HEK293 (cell line): ENCODE data around the gene SIGLEC1.

Experiments used
- CTCF ChIA-PET: fragments of 350-600 bp; formaldehyde crosslinking; extraction: SDS; loops from one replicate; lab custom pipeline; 2021; ENCODE audit warnings: antibody characterized with exemption; lab: Yijun Ruan, JAX
- POLR2A ChIA-PET: fragments of 300-600 bp; formaldehyde crosslinking; extraction: SDS; loops from one replicate; lab custom pipeline; 2020; ENCODE audit warnings: antibody characterized with exemption, inconsistent platforms; lab: Yijun Ruan, JAX
- H3K27ac ChIP-seq: fragments of 200-500 bp; sonication (Bioruptor generic); 2 replicates; pipeline ENCODE4 v1.5.1; 2014; ENCODE audit warnings: low read depth, low read length, control low read depth, inconsistent platforms; ENCODE audit errors: extremely low read depth
- H3K36me3 ChIP-seq, 2 experiments: fragments of 200-500 bp in 1 of 2; sonication (Bioruptor generic) in 1 of 2; 1 replicate in 1 of 2; 2 replicates in 1 of 2; pipeline ENCODE4 v1.5.1; 2014 to 2017; ENCODE audit warnings: inconsistent platforms in 2 of 2, low read length in 2 of 2; ENCODE audit not compliant: control insufficient read depth in 2 of 2, insufficient read depth in 1 of 2
- H3K4me1 ChIP-seq: fragments of 200-500 bp; sonication (Bioruptor generic); 2 replicates; pipeline ENCODE4 v1.5.1; 2014; ENCODE audit warnings: mild to moderate bottlenecking, low read length, inconsistent platforms; ENCODE audit not compliant: control insufficient read depth, insufficient read depth
- H3K4me3 ChIP-seq: 2 replicates; pipeline ENCODE4 v1.5.1; 2011; ENCODE audit warnings: low read depth, mild to moderate bottlenecking, control low read depth, low read length, moderate library complexity
- H3K9me3 ChIP-seq: fragments of 200-500 bp; sonication (Bioruptor generic); 2 replicates; pipeline ENCODE4 v1.5.1; 2014; ENCODE audit warnings: low read depth, low read length, inconsistent platforms; ENCODE audit not compliant: control insufficient read depth, insufficient read depth
- BCL11B ChIP-seq: fragments of 450-650 bp; formaldehyde crosslinking; IDR thresholded peaks from 2 replicates; pipeline ENCODE4 v1.5.1; 2016; ENCODE audit warnings: low read depth, missing biosample characterization, missing genetic modification characterization
- FEZF1 ChIP-seq: fragments of 450-650 bp; formaldehyde crosslinking; IDR thresholded peaks from 2 replicates; pipeline ENCODE4 v1.5.1; 2016; ENCODE audit warnings: missing biosample characterization, missing genetic modification characterization
- HIC1 ChIP-seq: fragments of 450-650 bp; formaldehyde crosslinking; IDR thresholded peaks from 2 replicates; pipeline ENCODE4 v1.5.1; 2016; ENCODE audit warnings: missing biosample characterization, missing genetic modification characterization
- HOXC10 ChIP-seq: sonication (generic); formaldehyde crosslinking; IDR thresholded peaks from 2 replicates; pipeline ENCODE4 v1.8.1; 2023; ENCODE audit warnings: mild to moderate bottlenecking, missing genetic modification reagents
- KLF16 ChIP-seq: fragments of 450-650 bp; formaldehyde crosslinking; IDR thresholded peaks from 2 replicates; pipeline ENCODE4 v1.5.1; 2017; ENCODE audit warnings: missing biosample characterization, missing genetic modification characterization
- KLF7 ChIP-seq: fragments of 450-650 bp; formaldehyde crosslinking; IDR thresholded peaks from 2 replicates; pipeline ENCODE4 v1.5.1; 2016; ENCODE audit warnings: missing biosample characterization, missing genetic modification characterization, borderline replicate concordance
- KLF8 ChIP-seq: fragments of 450-650 bp; formaldehyde crosslinking; IDR thresholded peaks from 2 replicates; pipeline ENCODE4 v1.5.1; 2016; ENCODE audit warnings: missing biosample characterization, missing genetic modification characterization
- MZF1 ChIP-seq: fragments of 450-650 bp; formaldehyde crosslinking; IDR thresholded peaks from 2 replicates; pipeline ENCODE4 v1.5.1; 2017; ENCODE audit warnings: missing biosample characterization, missing genetic modification characterization, borderline replicate concordance
- ZBTB21 ChIP-seq: fragments of 450-650 bp; formaldehyde crosslinking; IDR thresholded peaks from 2 replicates; pipeline ENCODE4 v1.5.1; 2017; ENCODE audit warnings: missing biosample characterization, missing genetic modification characterization
- ZNF157 ChIP-seq: fragments of 450-650 bp; formaldehyde crosslinking; IDR thresholded peaks from 2 replicates; pipeline ENCODE4 v1.5.1; 2016; ENCODE audit warnings: missing biosample characterization, missing genetic modification characterization
- ZNF223 ChIP-seq: fragments of 450-650 bp; formaldehyde crosslinking; IDR thresholded peaks from 2 replicates; pipeline ENCODE4 v1.5.1; 2016; ENCODE audit warnings: missing biosample characterization, missing genetic modification characterization
- ZNF280C ChIP-seq: fragments of 450-650 bp; formaldehyde crosslinking; IDR thresholded peaks from 2 replicates; pipeline ENCODE4 v1.5.1; 2016; ENCODE audit warnings: missing biosample characterization, missing genetic modification characterization
- ZNF324 ChIP-seq: fragments of 450-650 bp; formaldehyde crosslinking; IDR thresholded peaks from 2 replicates; pipeline ENCODE4 v1.5.1; 2016; ENCODE audit warnings: missing biosample characterization, missing genetic modification characterization
- ZNF416 ChIP-seq: fragments of 450-650 bp; formaldehyde crosslinking; IDR thresholded peaks from 2 replicates; pipeline ENCODE4 v1.5.1; 2016; ENCODE audit warnings: missing biosample characterization, missing genetic modification characterization
- ZNF664 ChIP-seq: fragments of 450-650 bp; formaldehyde crosslinking; IDR thresholded peaks from 2 replicates; pipeline ENCODE4 v1.5.1; 2016; ENCODE audit warnings: missing biosample characterization, missing genetic modification characterization
- ZNF704 ChIP-seq: fragments of 450-650 bp; formaldehyde crosslinking; IDR thresholded peaks from 2 replicates; pipeline ENCODE4 v1.5.1; 2016; ENCODE audit warnings: missing biosample characterization, missing genetic modification characterization
- ZNF830 ChIP-seq: fragments of 450-650 bp; IDR thresholded peaks from 2 replicates; pipeline ENCODE4 v1.5.0; 2018; ENCODE audit warnings: missing biosample characterization, missing genetic modification characterization, low read depth, mild to moderate bottlenecking, moderate library complexity
- ZNF837 ChIP-seq: fragments of 450-650 bp; formaldehyde crosslinking; IDR thresholded peaks from 2 replicates; pipeline ENCODE4 v1.5.1; 2016; ENCODE audit warnings: missing biosample characterization, missing genetic modification characterization
- ZSCAN30 ChIP-seq: fragments of 450-650 bp; IDR thresholded peaks from 2 replicates; pipeline ENCODE4 v1.5.1; 2018; ENCODE audit warnings: missing biosample characterization, mild to moderate bottlenecking, missing genetic modification characterization, moderate library complexity
- TF ChIP-seq, protein P1 (sequence below): fragments of 450-650 bp; formaldehyde crosslinking; IDR thresholded peaks from 2 replicates; pipeline ENCODE4 v1.5.1; 2016; ENCODE audit warnings: missing biosample characterization, missing genetic modification characterization
- TF ChIP-seq, protein P2 (sequence below): fragments of 450-650 bp; formaldehyde crosslinking; IDR thresholded peaks from 2 replicates; pipeline ENCODE4 v1.5.1; 2016; ENCODE audit warnings: missing biosample characterization, missing genetic modification characterization
- TF ChIP-seq, protein P3 (sequence below): fragments of 450-650 bp; formaldehyde crosslinking; IDR thresholded peaks from 2 replicates; pipeline ENCODE4; 2016; ENCODE audit warnings: missing biosample characterization, missing genetic modification characterization

SIGLEC1 gene

DNA sequence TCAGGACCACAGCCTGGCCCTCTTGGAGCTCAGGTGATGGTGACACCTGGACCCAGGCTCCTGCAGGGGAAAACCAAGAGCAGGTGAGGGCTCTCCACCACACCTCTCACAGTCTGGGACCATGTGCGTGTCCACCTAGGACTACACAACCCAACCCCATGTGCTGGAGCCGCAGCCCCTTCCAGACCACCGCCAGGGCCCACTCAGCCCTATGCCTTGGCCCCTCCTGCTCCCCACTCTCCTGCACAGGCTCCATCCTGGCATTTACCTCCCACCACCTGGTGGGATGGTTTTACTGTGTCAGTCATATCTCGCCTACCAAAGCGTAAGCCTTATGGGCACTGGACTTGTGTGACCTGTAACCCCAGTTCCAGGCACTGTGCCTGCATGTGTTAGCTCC lies 17.5 kb downstream of the SIGLEC1 start (continued):
- TF ChIP-seq ZNF704 (no peak), HOXC10 (CRISPR knock-in tag) (no peak), ZNF280C (tag by site-specific recombination) (no peak), ZSCAN30 (tag by site-specific recombination) (no peak), KLF16 (tag by site-specific recombination) (no peak), KLF7 (tag by site-specific recombination) (no peak), ZNF416 (tag by site-specific recombination) (no peak), HIC1 (no peak), ZNF837 (no peak)
- TF ChIP-seq, protein P1, sequence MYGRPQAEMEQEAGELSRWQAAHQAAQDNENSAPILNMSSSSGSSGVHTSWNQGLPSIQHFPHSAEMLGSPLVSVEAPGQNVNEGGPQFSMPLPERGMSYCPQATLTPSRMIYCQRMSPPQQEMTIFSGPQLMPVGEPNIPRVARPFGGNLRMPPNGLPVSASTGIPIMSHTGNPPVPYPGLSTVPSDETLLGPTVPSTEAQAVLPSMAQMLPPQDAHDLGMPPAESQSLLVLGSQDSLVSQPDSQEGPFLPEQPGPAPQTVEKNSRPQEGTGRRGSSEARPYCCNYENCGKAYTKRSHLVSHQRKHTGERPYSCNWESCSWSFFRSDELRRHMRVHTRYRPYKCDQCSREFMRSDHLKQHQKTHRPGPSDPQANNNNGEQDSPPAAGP (tag by site-specific recombination) = no peak

DNA sequence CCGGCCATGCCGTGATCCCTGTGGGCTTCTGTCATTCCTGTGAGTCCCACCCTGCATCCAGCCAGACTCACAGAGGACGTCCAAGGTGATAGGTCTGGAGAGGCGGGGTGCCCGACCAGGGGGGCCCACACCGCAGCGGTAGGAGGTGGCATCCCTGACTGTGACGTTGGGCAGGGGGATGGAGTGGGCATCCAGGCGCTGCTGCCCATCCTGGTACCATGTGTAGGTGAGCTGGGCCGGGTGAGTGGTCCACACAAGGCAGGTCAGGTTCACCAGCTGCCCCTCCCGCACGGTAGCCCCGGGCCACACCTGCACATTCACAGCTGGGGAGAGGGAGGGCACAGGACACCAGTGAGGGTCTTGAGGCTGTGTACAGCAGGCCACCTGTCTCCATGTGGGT lies 19.0 kb downstream of the SIGLEC1 start:
- no peak for TF ChIP-seq ZNF280C (tag by site-specific recombination)
- H3K36me3 ChIP-seq = no peaks in the 10 kb centered on the region
- ChIA-PET CTCF (interaction anchor here (0.5 to 4.3 kb wide), 5 partner anchors 15 to 446 kb away, joined by 3 to 28 read pairs (median 4); partner anchors contain the start of gene SIGLEC1), POLR2A (interaction anchor here (0.6 kb wide), 1 partner anchor 103 kb away, joined by 5 read pairs; the partner anchor contains the start of gene CDC25B)
- no peaks in the 10 kb centered on the region for H3K4me1 ChIP-seq
- H3K4me3 ChIP-seq = no peak overlapping the region
- no peak overlapping the region for H3K27ac ChIP-seq
- H3K9me3 ChIP-seq = no peaks in the 10 kb centered on the region

DNA sequence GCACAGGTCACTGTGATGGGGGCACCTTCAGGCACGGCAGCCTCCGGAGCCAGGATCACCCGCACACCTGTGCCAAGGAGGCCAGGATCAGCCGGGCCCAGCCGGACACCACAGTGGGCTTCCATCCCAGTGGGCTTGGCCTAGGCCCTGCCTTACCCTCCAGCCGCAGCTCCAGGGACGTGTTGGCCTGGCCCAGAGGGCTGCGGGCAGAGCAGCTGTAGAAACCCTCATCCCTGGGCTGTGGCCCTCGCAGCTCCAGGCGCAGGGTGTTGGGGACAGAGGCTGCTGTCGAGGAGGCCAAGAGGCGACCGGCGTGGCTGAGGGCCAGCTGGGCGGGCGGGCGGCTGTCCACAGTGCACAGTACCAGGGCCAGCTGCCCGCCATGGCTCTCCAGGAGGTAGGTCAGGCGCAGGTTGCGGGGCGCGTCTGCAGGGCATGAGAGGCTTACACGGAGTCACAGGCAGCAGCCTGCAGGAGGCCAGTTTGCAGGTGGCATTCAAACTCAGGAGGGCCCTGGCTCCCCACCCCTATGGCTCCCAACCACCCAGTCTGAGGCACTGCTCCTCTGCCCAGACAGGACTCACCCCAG lies 19.6 kb downstream of the SIGLEC1 start:
- ChIA-PET CTCF (interaction anchor here (0.5 to 2.9 kb wide), 5 partner anchors 16 to 446 kb away, joined by 3 to 13 read pairs (median 4); partner anchors contain the start of gene SIGLEC1), POLR2A (no interaction called here)
- Histone ChIP-seq H3K36me3 (no peaks in the 10 kb centered on the region), H3K27ac (no peak overlapping the region), H3K4me3 (no peak overlapping the region), H3K9me3 (no peaks in the 10 kb centered on the region), H3K4me1 (no peaks in the 10 kb centered on the region)
- TF ChIP-seq ZNF830 (tag by site-specific recombination) (no peak), ZNF157 (no peak), BCL11B (no peak), ZNF223 (tag by site-specific recombination) (no peak), ZNF837 (no peak), ZBTB21 (tag by site-specific recombination) (no peak), ZNF324 (tag by site-specific recombination) (no peak), MZF1 (tag by site-specific recombination) (no peak), FEZF1 (tag by site-specific recombination) (no peak), ZNF664 (tag by site-specific recombination) (no peak), KLF8 (tag by site-specific recombination) (no peak)
- TF ChIP-seq, protein P2, sequence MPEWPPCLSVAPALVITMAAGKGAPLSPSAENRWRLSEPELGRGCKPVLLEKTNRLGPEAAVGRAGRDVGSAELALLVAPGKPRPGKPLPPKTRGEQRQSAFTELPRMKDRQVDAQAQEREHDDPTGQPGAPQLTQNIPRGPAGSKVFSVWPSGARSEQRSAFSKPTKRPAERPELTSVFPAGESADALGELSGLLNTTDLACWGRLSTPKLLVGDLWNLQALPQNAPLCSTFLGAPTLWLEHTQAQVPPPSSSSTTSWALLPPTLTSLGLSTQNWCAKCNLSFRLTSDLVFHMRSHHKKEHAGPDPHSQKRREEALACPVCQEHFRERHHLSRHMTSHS = no peak
- TF ChIP-seq, protein P3, sequence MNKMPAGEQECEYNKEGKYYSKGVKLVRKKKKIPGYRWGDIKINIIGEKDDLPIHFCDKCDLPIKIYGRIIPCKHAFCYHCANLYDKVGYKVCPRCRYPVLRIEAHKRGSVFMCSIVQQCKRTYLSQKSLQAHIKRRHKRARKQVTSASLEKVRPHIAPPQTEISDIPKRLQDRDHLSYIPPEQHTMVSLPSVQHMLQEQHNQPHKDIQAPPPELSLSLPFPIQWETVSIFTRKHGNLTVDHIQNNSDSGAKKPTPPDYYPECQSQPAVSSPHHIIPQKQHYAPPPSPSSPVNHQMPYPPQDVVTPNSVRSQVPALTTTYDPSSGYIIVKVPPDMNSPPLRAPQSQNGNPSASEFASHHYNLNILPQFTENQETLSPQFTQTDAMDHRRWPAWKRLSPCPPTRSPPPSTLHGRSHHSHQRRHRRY = no peak
